A549 treated with AZD9567 at 1 μM for 4 hours (cell line): ENCODE data around the gene OR51I2. TPM values are rescaled to one million over a fixed set of nuclear protein-coding genes. Genes with fewer than 3 reads are reported as not detected.

ENCODE experiments used
- total RNA-seq: library from RNA; stranded (reverse); fragments of 200-300 nt; extraction: Qiagen RNA extraction; gene quantifications from 5 replicates; pipeline ENCODE4 v1.2.3, GENCODE V29; 2022; ENCODE audit not compliant: insufficient read depth

The OR51I2 gene
- not detected in 5 replicates for total RNA-seq

DNA sequence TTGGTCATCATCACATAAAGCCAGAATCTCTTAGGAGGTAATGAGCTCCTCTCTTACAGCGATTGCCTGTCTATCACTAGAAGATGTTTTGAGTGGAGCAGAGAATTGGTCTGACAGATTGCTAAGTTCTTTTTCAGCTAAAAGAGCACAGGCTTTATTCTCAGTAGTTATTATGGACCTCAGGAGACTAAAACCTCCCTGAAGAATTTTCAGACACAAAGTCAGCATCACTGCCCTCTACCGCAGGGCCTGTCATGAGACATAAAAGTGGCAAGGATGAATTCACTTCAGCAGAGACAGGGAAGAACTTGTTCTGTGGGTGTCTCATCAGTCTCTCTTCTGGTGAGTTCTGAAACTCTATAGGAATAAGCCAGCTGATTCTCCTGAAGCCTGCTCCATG, at the start of gene OR51I2:
Gene OR51I2, plus strand, starts transcription at position 301 of the 400 bp plus-strand sequence. CDS start 4,166 bp downstream, outside the sequence.

DNA sequence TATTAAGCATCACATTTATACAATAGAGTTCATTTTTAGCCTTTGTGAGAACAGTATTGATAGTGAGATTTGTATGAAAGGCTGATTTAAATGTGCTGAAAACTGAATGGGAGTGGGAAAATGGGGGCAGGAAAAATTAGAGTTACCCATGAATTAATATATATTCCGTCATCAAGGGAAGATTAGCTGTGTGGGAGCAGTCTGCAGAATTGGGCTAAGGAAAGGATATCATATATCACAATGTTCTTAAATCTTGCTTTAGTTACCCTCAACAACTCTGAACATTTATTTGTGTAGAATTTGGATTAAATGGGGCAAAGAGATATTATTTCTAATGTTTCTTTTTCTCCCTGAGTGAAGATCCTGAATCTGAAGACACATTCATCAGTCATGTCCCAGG, 27.3 kb upstream of the OR51I2 start, which contains the start of gene OR51Q1:
Gene OR51Q1, plus strand, starts transcription at position 301 of the 400 bp plus-strand sequence. Its CDS starts 90 bp downstream, at position 391.

GRCh38 chr11:5441414-5441813, 7.7 kb upstream of the OR51I2 start, which contains the start of gene OR51I1:
Gene OR51I1, minus strand, starts transcription at chr11:5441514. Its CDS starts 0 bp downstream, at chr11:5441514.

GRCh38 chr11:5488385-5488784, 39.3 kb downstream of the OR51I2 start, which contains the start of gene OR52D1:
Gene OR52D1, plus strand, starts transcription at chr11:5488685. Its CDS starts 22 bp downstream, at chr11:5488707.

Other genes with a start within 250 kb of the OR51I2 start
- not detected in 5 replicates for gene OR51V1, start 248.6 kb upstream of the OR51I2 start, total RNA-seq
- not detected in 5 replicates for gene HBB, start 222.3 kb upstream of the OR51I2 start, total RNA-seq
- not detected in 5 replicates for gene HBD, start 214.8 kb upstream of the OR51I2 start, total RNA-seq
- not detected in 5 replicates for gene HBG1, start 199.5 kb upstream of the OR51I2 start, total RNA-seq
- not detected in 5 replicates for gene HBG2, start 194.5 kb upstream of the OR51I2 start, total RNA-seq
- gene HBE1, start 179.4 kb upstream of the OR51I2 start, total RNA-seq = not detected in 5 replicates
- gene OR51B4, start 147.4 kb upstream of the OR51I2 start, total RNA-seq = not detected in 5 replicates
- gene OR51B2, start 125.0 kb upstream of the OR51I2 start, total RNA-seq = not detected in 5 replicates
- 0.09 TPM in 1 of 5 replicates, not detected in the others for gene OR51B5, start 105.8 kb upstream of the OR51I2 start, total RNA-seq
- not detected in 5 replicates for gene OR51B6, start 97.8 kb upstream of the OR51I2 start, total RNA-seq
- not detected in 5 replicates for gene OR51M1, start 65.5 kb upstream of the OR51I2 start, total RNA-seq
- gene OR51Q1, start 27.2 kb upstream of the OR51I2 start, total RNA-seq = not detected in 5 replicates
- gene OR51I1, start 7.8 kb upstream of the OR51I2 start, total RNA-seq = not detected in 5 replicates
- gene OR52D1, start 39.4 kb downstream of the OR51I2 start, total RNA-seq = not detected in 5 replicates
- not detected in 5 replicates for gene UBQLN3, start 60.6 kb downstream of the OR51I2 start, total RNA-seq
- 0.03 to 0.05 TPM in 2 of 5 replicates, not detected in the others for gene UBQLNL, start 67.4 kb downstream of the OR51I2 start, total RNA-seq
- gene OR52H1, start 99.2 kb downstream of the OR51I2 start, total RNA-seq = not detected in 5 replicates
- gene OR52B6, start 131.6 kb downstream of the OR51I2 start, total RNA-seq = not detected in 5 replicates
- 7.6 to 11.2 TPM (median 8.1 TPM) in 5 replicates for gene TRIM6, start 147.3 kb downstream of the OR51I2 start, total RNA-seq
- gene TRIM34, start 175.7 kb downstream of the OR51I2 start, total RNA-seq = 2.6 to 3.4 TPM (median 2.8 TPM) in 5 replicates
- 10.0 to 15.7 TPM (median 11.0 TPM) in 5 replicates for gene TRIM5, start 235.8 kb downstream of the OR51I2 start, total RNA-seq
- 0.59 to 1.4 TPM (median 0.83 TPM) in 4 of 5 replicates, not detected in the other for gene TRIM22, start 240.5 kb downstream of the OR51I2 start, total RNA-seq